H1 (cell line): ENCODE measurements around the gene DBH. TPM values are rescaled to one million over a fixed set of nuclear protein-coding genes. Genes with fewer than 3 reads are reported as not detected.

ENCODE experiments used
- CTCF ChIA-PET: fragments of 300-600 bp; sonication (Branson Sonifier 250); formaldehyde crosslinking; loops from one replicate; lab custom pipeline; 2021; ENCODE audit not compliant: partially characterized antibody; lab: Charles Lee
- POLR2A ChIA-PET: fragments of 300-600 bp; sonication (Branson Sonifier 250); formaldehyde crosslinking; loops from one replicate; lab custom pipeline; 2021; ENCODE audit warnings: inconsistent platforms; ENCODE audit not compliant: partially characterized antibody; lab: Charles Lee
- DNase-seq, 2 experiments: peaks; one replicate each; pipeline versions ENCODE4 v3.0.0 to v3.0.0-alpha.2; 2010 to 2022; ENCODE audit warnings: low spot score in 2 of 2, low read depth in 1 of 2, mixed read lengths in 1 of 2
- FAIRE-seq: peaks from 2 replicates; lab custom pipeline; 2011; peaks lifted over from hg19 to GRCh38; lab: Jason Lieb, UNC
- H2AFZ ChIP-seq: 2 replicates; pipeline ENCODE4 v1.8.1; 2012; ENCODE audit warnings: low read length, inconsistent platforms
- H2AK5ac ChIP-seq: 2 replicates; pipeline ENCODE4 v1.6.1; 2013; ENCODE audit warnings: low read depth, low read length
- H2BK120ac ChIP-seq: replicated peaks from 2 replicates; pipeline ENCODE3; 2013; ENCODE audit warnings: low read depth, low read length, inconsistent platforms
- H2BK12ac ChIP-seq: 2 replicates; pipeline ENCODE4 v1.6.1; 2013; ENCODE audit warnings: low read depth, low read length
- H2BK15ac ChIP-seq: 2 replicates; pipeline ENCODE4 v1.6.1; 2013; ENCODE audit warnings: low read length
- H2BK20ac ChIP-seq: 2 replicates; pipeline ENCODE4 v1.6.1; 2013; ENCODE audit warnings: low read length
- H2BK5ac ChIP-seq: 2 replicates; pipeline ENCODE4 v1.6.1; 2013; ENCODE audit warnings: low read depth, low read length
- H3K14ac ChIP-seq: 2 replicates; pipeline ENCODE4 v1.6.1; 2013; ENCODE audit warnings: inconsistent platforms; ENCODE audit not compliant: insufficient read length
- H3K18ac ChIP-seq: 2 replicates; pipeline ENCODE4 v1.6.1; 2013; ENCODE audit warnings: low read length; ENCODE audit errors: extremely low read depth
- H3K23ac ChIP-seq: 2 replicates; pipeline ENCODE4 v1.6.1; 2013; ENCODE audit warnings: inconsistent platforms; ENCODE audit not compliant: insufficient read length
- H3K23me2 ChIP-seq: 2 replicates; pipeline ENCODE4 v1.6.1; 2013; ENCODE audit warnings: low read depth, low read length
- H3K27ac ChIP-seq: 2 replicates; pipeline ENCODE4 v1.6.1; 2011; ENCODE audit warnings: low read depth, low read length, inconsistent platforms
- H3K27me3 ChIP-seq, 4 experiments: replicated peaks in 1 of 4; 1 replicate in 1 of 4; 2 replicates in 3 of 4; pipeline versions ENCODE4 v1.6.1 to v1.8.1; 2011 to 2013; ENCODE audit warnings: low read length in 3 of 4, mild to moderate bottlenecking in 3 of 4, inconsistent platforms in 2 of 4, mixed read lengths in 2 of 4, moderate library complexity in 1 of 4; ENCODE audit not compliant: control insufficient read depth in 3 of 4, insufficient read depth in 3 of 4; ENCODE audit errors: extremely low read depth in 1 of 4
- H3K36me3 ChIP-seq, 4 experiments: 2 replicates each; pipeline versions ENCODE4 v1.6.1 to v1.8.1; 2011 to 2013; ENCODE audit warnings: mild to moderate bottlenecking in 4 of 4, low read length in 3 of 4, moderate library complexity in 2 of 4, control low read depth in 1 of 4, inconsistent platforms in 1 of 4; ENCODE audit not compliant: insufficient read depth in 4 of 4, control insufficient read depth in 2 of 4
- H3K4ac ChIP-seq: replicated peaks from 2 replicates; pipeline ENCODE3; 2013; ENCODE audit warnings: low read length, low read depth, mixed read lengths, inconsistent platforms; ENCODE audit not compliant: insufficient read length
- H3K4me1 ChIP-seq, 4 experiments: replicated peaks in 1 of 4; 1 replicate in 1 of 4; 2 replicates in 3 of 4; pipeline versions ENCODE4 v1.6.1 to v1.8.1; 2011 to 2013; ENCODE audit warnings: low read length in 3 of 4, inconsistent platforms in 2 of 4, mixed read lengths in 1 of 4; ENCODE audit not compliant: insufficient read depth in 4 of 4, control insufficient read depth in 3 of 4
- H3K4me2 ChIP-seq, 2 experiments: 2 replicates each; pipeline versions ENCODE4 v1.6.1 to v1.8.1; 2011 to 2013; ENCODE audit warnings: low read depth in 2 of 2, low read length in 2 of 2, control low read depth in 1 of 2, inconsistent platforms in 1 of 2, mild to moderate bottlenecking in 1 of 2; ENCODE audit not compliant: insufficient read depth in 1 of 2
- H3K4me3 ChIP-seq, 4 experiments: fragments of 200-600, 300-600 bp in 1 of 4; sonication (generic), shearing (Covaris generic), sonication (Bioruptor Twin) in 1 of 4; 2 replicates each; pipeline versions ENCODE4 v1.5.1 to v1.8.1; 2011 to 2016; ENCODE audit warnings: low read length in 4 of 4, low read depth in 3 of 4, control low read depth in 2 of 4, inconsistent platforms in 2 of 4, mild to moderate bottlenecking in 2 of 4, mixed read lengths in 1 of 4, moderate library complexity in 1 of 4; ENCODE audit not compliant: insufficient read depth in 2 of 4; ENCODE audit errors: extremely low read depth in 1 of 4
- H3K56ac ChIP-seq: replicated peaks from 2 replicates; pipeline ENCODE3; 2013; ENCODE audit warnings: low read depth, mild to moderate bottlenecking, mixed read lengths, low read length, inconsistent platforms; ENCODE audit not compliant: insufficient read length
- H3K79me1 ChIP-seq: 2 replicates; pipeline ENCODE4 v1.6.1; 2013; ENCODE audit warnings: low read depth, low read length, control low read depth
- H3K79me2 ChIP-seq, 2 experiments: 2 replicates each; pipeline versions ENCODE4 v1.6.1 to v1.8.1; 2012 to 2013; ENCODE audit warnings: low read length in 2 of 2, mild to moderate bottlenecking in 2 of 2, inconsistent platforms in 1 of 2; ENCODE audit not compliant: insufficient read depth in 2 of 2, control insufficient read depth in 1 of 2
- H3K9ac ChIP-seq, 4 experiments: replicated peaks in 1 of 4; 1 replicate in 1 of 4; 2 replicates in 3 of 4; pipeline versions ENCODE4 v1.6.1 to v1.8.1; 2011 to 2013; ENCODE audit warnings: low read depth in 3 of 4, low read length in 3 of 4, control low read depth in 2 of 4, mild to moderate bottlenecking in 2 of 4, moderate library complexity in 2 of 4, inconsistent platforms in 1 of 4; ENCODE audit errors: extremely low read depth in 1 of 4
- H3K9me3 ChIP-seq, 2 experiments: 2 replicates each; pipeline versions ENCODE4 v1.6.1 to v1.8.1; 2012 to 2013; ENCODE audit warnings: mild to moderate bottlenecking in 2 of 2, moderate library complexity in 2 of 2, control low read depth in 1 of 2, inconsistent platforms in 1 of 2, low read depth in 1 of 2, low read length in 1 of 2, mixed read lengths in 1 of 2; ENCODE audit not compliant: insufficient read depth in 2 of 2
- H4K20me1 ChIP-seq, 2 experiments: replicated peaks in 1 of 2; 2 replicates each; pipeline versions ENCODE3 to v1.8.1; 2011 to 2013; ENCODE audit warnings: inconsistent platforms in 2 of 2, low read length in 2 of 2, mild to moderate bottlenecking in 1 of 2; ENCODE audit not compliant: insufficient read depth in 2 of 2, control insufficient read depth in 1 of 2
- H4K5ac ChIP-seq: 2 replicates; pipeline ENCODE4 v1.6.1; 2013; ENCODE audit warnings: low read length, low read depth, mixed read lengths, inconsistent platforms; ENCODE audit not compliant: insufficient read length
- H4K8ac ChIP-seq: 2 replicates; pipeline ENCODE4 v1.8.0; 2013; ENCODE audit warnings: mild to moderate bottlenecking, moderate library complexity, low read length, inconsistent platforms; ENCODE audit not compliant: insufficient read depth; ENCODE audit errors: extremely low read depth
- H4K91ac ChIP-seq: replicated peaks from 2 replicates; pipeline ENCODE3; 2013; ENCODE audit warnings: low read length, mixed read lengths, inconsistent platforms; ENCODE audit not compliant: insufficient read length
- CHD1 ChIP-seq: IDR thresholded peaks from 2 replicates; pipeline ENCODE4 v1.6.1; 2012; ENCODE audit warnings: low read depth, low read length, improper control_type of control experiment
- FOSL1 ChIP-seq: IDR thresholded peaks from 2 replicates; pipeline ENCODE4 v1.6.1; 2011; ENCODE audit warnings: mild to moderate bottlenecking, low read depth, low read length, moderate library complexity; ENCODE audit not compliant: insufficient read depth
- KDM4A ChIP-seq: IDR thresholded peaks from one replicate; pipeline ENCODE4 v1.7.1; 2012; ENCODE audit warnings: low read depth, mild to moderate bottlenecking, moderate library complexity, low read length, inconsistent platforms; ENCODE audit not compliant: severe bottlenecking
- KDM5A ChIP-seq: fragments of 200-600 bp; IDR thresholded peaks from 2 replicates; pipeline ENCODE4 v1.7.1; 2012; ENCODE audit warnings: mild to moderate bottlenecking, low read length, inconsistent platforms, mixed read lengths
- SUZ12 ChIP-seq: fragments of 200-600 bp; sonication (generic); IDR thresholded peaks from 2 replicates; pipeline ENCODE4 v1.6.1; 2012; ENCODE audit warnings: mild to moderate bottlenecking, inconsistent platforms, low read length, moderate library complexity, mixed read lengths
- TBP ChIP-seq: IDR thresholded peaks from 2 replicates; pipeline ENCODE4 v1.6.1; 2011; ENCODE audit warnings: low read depth, low read length, improper control_type of control experiment
- WGBS, 2 experiments: shearing (Covaris generic) in 1 of 2; methylation state at CpG; one replicate each; pipeline versions ENCODE4 v1.1.6 to v1.1.7; 2013 to 2015; ENCODE audit warnings: low lambda C conversion rate in 2 of 2, mixed read lengths in 2 of 2, inconsistent platforms in 1 of 2, low coverage in 1 of 2, missing lambda C conversion rate in 1 of 2; ENCODE audit not compliant: insufficient replicate concordance in 2 of 2, insufficient coverage in 1 of 2, insufficient read length in 1 of 2; ENCODE audit errors: extremely low coverage in 1 of 2, missing lambda C conversion rate in 1 of 2; 5-methylcytosine and 5-hydroxymethylcytosine counted together
- polyA plus RNA-seq, 7 experiments: library from polyadenylated mRNA; depleted of rRNA in 3 of 7; stranded (reverse) in 5 of 7; unstranded in 2 of 7; fragments of >200 nt in 5 of 7; fragments of 200-250 nt in 2 of 7; gene quantifications; 1 replicate in 5 of 7; 2 replicates in 1 of 7; 4 replicates in 1 of 7; pipeline versions ENCODE4 v1.2.1 to v1.2.3, GENCODE V29; 2011 to 2013; ENCODE audit warnings: missing spikeins in 2 of 7, mixed read lengths in 2 of 7
- total RNA-seq: library from RNA; stranded (reverse); fragmentation: NEBNext Ultra II Directional; extraction: Animal tissue kit (Norgen Biotek cat#: 25700); gene quantifications from 2 replicates; pipeline ENCODE4 v1.2.1, GENCODE V29; 2021
- TF ChIP-seq, protein P1 (sequence below): IDR thresholded peaks from 2 replicates; pipeline ENCODE4 v1.6.1; 2012; ENCODE audit warnings: inconsistent platforms

The DBH gene
- total and polyA plus RNA-seq, 2 of the 8 experiments (the other 6 are each of a cell fraction or from before 2014, with no cell fraction given), result 0.18 TPM; not detected in 1

DNA sequence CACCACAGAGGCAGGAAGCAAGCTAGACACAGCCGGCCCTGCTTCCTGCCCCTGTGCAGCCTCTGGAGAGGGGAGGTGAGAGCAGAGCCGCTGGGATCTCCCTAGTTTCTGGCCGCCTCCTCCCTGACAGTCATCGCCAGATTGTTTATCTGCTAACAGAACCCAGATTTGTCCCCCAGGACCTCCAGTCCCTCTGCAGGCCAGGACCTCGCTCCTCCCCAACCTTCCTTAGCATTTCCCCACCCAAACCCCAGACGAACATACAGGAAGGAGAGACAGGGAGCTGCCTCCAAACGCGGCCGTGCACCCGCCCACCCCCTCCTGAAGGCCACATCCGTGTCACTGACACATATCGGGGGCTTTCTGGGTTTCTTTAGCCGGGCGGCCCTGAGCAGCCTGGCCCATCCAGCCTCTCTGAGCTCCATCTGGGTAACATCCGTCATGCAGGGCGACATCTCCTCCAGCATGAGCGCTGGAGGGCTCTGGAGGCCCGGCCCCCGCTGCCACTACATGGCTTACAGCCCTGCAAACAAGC lies 47.5 kb downstream of the DBH start:
- Histone ChIP-seq H4K91ac (no peak overlapping the region), H3K79me1 (no peaks in the 10 kb centered on the region), H3K56ac (no peak overlapping the region), H3K36me3 (no peaks in the 10 kb centered on the region), H2AK5ac (no peak overlapping the region), H2BK20ac (no peak overlapping the region), H4K20me1 (no peaks in the 10 kb centered on the region), H3K27ac (no peak overlapping the region), H2BK15ac (no peak overlapping the region), H2AFZ (no peak overlapping the region), H3K9ac (no peak overlapping the region), H3K4me2 (no peak overlapping the region), H3K18ac (no peak overlapping the region; the same call in 1 of the 2 replicates), H3K27me3 (no peaks in the 10 kb centered on the region), H3K9me3 (no peaks in the 10 kb centered on the region), H3K14ac (no peak overlapping the region), H3K4ac (no peak overlapping the region), H2BK120ac (no peak overlapping the region), H4K5ac (no peak overlapping the region), H2BK12ac (no peak overlapping the region), H3K4me1 (no peaks in the 10 kb centered on the region; a peak in 1 of 7 replicates), H3K23me2 (no peaks in the 10 kb centered on the region), H3K23ac (no peak overlapping the region), H4K8ac (no peak overlapping the region; the same call in 1 of the 2 replicates), H3K4me3 (no peak overlapping the region), H2BK5ac (no peak overlapping the region), H3K79me2 (no peaks in the 10 kb centered on the region)
- 83% methylated on average over 15 of the region's 19 CpGs; no CpG with 5 or more reads in 1 of the 2 experiments for WGBS, 2 experiments
- TF ChIP-seq KDM4A (no peak), TBP (no peak), FOSL1 (no peak), SUZ12 (no peak), KDM5A (no peak), CHD1 (no peak)
- TF ChIP-seq, protein P1, sequence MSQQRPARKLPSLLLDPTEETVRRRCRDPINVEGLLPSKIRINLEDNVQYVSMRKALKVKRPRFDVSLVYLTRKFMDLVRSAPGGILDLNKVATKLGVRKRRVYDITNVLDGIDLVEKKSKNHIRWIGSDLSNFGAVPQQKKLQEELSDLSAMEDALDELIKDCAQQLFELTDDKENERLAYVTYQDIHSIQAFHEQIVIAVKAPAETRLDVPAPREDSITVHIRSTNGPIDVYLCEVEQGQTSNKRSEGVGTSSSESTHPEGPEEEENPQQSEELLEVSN, result no peak
- DNase-seq (no peak), FAIRE-seq (no peak)
- CTCF ChIA-PET, result interaction anchor here (0.7 to 1.9 kb wide), 6 partner anchors 9 to 356 kb away, joined by 3 to 6 read pairs (median 3); no protein-coding TSS in a partner anchor
- POLR2A ChIA-PET, result interaction anchor here (1.1 to 1.3 kb wide), 2 partner anchors 10 to 13 kb away, joined by 3 to 4 read pairs; no protein-coding TSS in a partner anchor
